VCaP (cell line): Measurements from ENCODE around the gene RAB11B.
"Not testable (repeated sequence)": the region's sequence is repeated elsewhere in the genome, so short reads cannot be mapped to it uniquely, and the experiment has no call there.

Source experiments
- H3K27ac ChIP-seq: fragments of 450-650 bp; 2 replicates; pipeline ENCODE4 v1.5.1; 2017
- TF ChIP-seq, protein P1 (sequence below): fragments of 450-650 bp; conservative IDR thresholded peaks from 2 replicates; pipeline ENCODE4 v1.5.1; 2017; ENCODE audit warnings: mild to moderate bottlenecking, moderate library complexity

Gene RAB11B

DNA sequence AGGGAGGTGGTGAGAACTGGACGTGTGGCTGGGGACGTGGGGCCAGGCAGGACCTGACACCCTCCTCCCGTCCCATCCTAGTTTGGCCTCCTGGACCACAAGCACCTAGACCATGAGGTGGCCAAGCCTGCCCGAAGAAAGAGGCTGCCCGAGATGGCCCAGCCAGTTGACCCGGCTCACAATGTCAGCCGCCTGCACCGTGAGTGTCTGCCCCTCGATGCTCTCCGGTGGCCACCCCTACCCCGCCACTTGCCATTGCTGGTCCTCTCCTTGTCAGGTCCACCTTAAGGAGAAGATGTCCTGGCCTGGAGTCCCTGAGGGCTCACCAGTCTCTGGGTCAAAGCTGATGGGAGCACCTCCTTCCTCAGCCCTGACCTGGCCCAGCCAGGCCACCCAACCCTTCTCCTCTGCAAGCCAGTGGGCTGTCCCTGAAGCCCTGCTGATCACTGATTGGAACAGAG is 24.0 kb upstream of the RAB11B start:
- TF ChIP-seq, protein P1, sequence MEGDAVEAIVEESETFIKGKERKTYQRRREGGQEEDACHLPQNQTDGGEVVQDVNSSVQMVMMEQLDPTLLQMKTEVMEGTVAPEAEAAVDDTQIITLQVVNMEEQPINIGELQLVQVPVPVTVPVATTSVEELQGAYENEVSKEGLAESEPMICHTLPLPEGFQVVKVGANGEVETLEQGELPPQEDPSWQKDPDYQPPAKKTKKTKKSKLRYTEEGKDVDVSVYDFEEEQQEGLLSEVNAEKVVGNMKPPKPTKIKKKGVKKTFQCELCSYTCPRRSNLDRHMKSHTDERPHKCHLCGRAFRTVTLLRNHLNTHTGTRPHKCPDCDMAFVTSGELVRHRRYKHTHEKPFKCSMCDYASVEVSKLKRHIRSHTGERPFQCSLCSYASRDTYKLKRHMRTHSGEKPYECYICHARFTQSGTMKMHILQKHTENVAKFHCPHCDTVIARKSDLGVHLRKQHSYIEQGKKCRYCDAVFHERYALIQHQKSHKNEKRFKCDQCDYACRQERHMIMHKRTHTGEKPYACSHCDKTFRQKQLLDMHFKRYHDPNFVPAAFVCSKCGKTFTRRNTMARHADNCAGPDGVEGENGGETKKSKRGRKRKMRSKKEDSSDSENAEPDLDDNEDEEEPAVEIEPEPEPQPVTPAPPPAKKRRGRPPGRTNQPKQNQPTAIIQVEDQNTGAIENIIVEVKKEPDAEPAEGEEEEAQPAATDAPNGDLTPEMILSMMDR: no peak
- H3K27ac ChIP-seq: no peak overlapping the region

DNA sequence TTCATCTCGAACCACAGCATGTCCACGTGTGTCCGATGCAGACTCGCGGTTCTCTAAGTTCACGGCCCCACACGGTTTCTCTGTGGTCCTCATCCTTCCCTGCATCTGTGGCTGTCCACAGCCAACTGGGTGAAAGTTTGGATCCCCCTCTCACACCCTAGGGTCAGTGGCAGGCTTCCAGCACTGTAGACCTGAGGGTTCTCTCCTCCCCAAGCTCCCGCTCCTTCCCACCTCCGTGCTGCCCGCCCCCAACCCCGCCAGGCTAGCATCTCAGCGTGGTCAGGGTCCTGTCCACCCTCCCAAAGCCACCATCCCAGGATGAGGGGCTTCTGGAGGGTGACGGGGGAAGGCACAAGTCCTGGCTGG is 23.2 kb upstream of the RAB11B start:
- TF ChIP-seq, protein P1: no peak
- no peak overlapping the region for H3K27ac ChIP-seq

DNA sequence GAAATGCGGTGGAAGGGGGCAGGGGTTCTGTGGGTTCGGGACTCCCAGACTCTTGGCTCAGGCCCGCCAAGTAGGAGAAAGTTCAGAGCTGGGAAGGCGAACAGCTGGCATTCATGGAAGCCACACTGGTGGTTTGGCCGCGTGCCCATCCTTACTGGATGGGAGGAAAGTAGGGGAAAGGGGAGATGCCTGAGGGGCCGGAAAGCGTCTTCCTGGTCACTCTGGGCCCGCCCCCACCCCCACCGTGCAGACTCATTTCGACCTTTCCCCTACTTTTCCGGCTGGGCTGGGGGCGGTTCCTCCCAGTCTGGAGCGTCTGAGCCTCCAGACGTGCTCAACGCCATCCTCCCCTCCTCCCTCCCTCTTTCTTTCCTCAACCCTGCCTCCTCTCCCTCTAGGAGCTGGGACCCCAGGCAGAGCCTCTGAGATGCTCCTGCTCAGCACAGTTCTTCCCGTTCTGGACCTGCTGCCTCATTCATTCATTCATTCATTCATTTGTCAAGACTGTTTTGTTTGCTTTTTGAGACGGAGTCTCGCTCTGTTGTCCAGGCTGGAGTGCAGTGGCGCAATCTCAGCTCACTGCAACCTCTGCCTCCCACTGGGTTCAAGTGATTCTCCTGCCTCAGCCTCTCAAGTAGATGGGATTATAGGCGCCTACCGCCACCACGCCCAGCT is 22.7 kb upstream of the RAB11B start:
- no peak overlapping the region for H3K27ac ChIP-seq
- TF ChIP-seq, protein P1: no peak

DNA sequence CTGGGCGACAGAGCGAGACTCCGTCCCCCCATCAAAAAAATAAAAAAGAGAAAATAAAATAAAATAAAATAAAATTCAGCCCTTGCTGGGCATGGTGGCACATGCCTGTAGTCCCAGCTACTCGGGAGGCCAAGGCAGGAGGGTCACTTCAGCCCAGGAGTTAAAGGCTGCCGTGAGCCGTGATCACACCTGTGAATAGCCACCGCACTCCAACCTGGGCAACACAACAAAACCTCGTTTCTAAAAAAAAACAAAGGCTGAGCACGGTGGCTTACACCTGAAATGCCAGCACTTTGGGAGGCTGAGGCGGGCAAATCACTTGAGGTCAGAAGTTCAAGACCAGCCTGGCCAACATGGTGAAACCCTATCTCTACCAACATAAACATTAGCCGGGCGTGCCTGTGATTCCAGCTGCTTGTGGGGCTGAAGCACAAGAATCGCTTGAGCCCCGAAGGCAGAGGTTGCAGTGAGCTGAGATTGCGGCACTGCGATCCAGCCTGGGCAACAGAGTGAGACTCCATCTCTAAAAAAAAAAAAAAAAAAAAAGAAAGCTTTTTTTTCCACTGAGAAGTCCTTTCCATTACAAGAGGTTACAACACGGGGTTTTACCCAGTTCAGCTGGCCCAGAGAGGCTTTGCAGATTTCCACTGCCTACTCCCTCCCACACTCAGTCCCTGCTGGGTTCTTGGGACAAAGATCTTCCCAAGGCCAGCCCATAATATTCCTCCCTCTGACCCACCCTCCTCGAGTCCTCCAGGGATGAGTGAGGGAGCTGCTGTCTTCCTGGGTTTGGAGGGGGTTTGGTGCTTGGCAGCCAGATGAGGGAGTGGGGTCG is 19.8 kb upstream of the RAB11B start:
- no peak overlapping the region for H3K27ac ChIP-seq
- TF ChIP-seq, protein P1: no peak

DNA sequence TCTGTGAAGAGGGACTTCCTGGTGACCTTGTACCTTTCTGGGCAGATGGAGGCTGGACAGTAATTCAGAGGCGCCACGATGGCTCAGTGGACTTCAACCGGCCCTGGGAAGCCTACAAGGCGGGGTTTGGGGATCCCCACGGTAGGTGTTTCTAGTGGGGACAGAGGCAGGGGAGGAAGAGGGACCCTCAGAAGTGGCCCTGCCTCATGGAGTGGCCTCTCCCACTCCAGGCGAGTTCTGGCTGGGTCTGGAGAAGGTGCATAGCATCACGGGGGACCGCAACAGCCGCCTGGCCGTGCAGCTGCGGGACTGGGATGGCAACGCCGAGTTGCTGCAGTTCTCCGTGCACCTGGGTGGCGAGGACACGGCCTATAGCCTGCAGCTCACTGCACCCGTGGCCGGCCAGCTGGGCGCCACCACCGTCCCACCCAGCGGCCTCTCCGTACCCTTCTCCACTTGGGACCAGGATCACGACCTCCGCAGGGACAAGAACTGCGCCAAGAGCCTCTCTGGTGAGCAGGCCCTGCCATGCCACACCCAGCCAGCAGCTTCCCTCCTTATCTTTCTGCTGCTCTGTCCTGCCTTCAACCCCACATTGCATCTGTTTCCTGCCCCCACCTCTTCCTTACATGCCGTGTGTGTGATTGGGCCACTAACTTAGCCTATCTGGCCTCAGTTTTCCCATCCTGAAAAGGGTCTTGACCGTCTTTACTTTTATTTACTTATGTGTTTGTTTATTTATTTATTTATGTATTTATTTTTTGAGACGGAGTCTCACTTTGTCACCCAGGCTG is 19.0 kb upstream of the RAB11B start:
- TF ChIP-seq, protein P1: no peak
- no peak overlapping the region for H3K27ac ChIP-seq

DNA sequence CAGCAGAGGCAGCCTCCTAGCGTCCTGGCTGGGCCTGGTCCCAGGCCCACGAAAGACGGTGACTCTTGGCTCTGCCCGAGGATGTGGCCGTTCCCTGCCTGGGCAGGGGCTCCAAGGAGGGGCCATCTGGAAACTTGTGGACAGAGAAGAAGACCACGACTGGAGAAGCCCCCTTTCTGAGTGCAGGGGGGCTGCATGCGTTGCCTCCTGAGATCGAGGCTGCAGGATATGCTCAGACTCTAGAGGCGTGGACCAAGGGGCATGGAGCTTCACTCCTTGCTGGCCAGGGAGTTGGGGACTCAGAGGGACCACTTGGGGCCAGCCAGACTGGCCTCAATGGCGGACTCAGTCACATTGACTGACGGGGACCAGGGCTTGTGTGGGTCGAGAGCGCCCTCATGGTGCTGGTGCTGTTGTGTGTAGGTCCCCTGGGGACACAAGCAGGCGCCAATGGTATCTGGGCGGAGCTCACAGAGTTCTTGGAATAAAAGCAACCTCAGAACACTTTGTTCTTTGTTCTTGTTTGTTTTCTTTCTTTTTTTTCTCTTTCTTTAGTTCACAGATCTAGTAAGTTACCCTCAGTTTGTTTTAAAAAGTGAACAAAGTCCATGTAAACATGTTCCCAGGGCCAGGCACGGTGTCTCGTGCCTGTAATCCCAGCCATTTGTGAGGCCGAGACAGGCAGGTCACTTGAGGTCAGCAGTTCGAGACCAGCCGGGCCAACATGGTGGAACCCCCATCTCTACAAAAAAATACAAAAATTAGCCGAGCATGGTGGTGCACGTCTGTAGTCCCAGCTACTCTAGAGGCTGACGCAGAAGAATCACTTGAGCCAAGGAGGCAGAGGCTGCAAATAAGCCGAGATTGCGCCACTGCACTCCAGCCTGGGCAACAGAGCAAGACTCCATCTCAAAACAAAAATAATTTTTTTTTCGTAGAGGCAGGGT is 16.0 kb upstream of the RAB11B start:
- TF ChIP-seq, protein P1: no peak
- H3K27ac ChIP-seq: peak overlapping the region; percentile 36

DNA sequence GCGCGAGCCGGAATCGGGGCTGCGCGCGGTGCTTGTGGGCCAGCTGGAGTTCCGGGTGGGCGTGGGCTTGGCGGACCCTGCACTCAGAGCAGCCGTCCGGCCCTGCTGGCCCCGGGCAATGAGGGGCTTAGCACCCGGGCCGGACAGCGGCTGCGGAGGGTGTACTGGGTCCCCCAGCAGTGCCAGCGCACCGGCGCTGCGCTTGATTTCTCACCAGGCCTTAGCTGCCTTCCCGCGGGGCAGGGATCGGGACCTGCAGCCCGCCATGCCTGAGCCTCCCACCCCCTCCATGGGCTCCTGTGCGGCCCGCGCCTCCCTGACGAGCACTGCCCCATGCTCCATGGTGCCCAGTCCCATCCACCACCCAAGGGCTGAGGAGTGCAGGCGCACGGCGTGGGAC is 14.4 kb upstream of the RAB11B start:
- H3K27ac ChIP-seq: not testable (repeated sequence)

DNA sequence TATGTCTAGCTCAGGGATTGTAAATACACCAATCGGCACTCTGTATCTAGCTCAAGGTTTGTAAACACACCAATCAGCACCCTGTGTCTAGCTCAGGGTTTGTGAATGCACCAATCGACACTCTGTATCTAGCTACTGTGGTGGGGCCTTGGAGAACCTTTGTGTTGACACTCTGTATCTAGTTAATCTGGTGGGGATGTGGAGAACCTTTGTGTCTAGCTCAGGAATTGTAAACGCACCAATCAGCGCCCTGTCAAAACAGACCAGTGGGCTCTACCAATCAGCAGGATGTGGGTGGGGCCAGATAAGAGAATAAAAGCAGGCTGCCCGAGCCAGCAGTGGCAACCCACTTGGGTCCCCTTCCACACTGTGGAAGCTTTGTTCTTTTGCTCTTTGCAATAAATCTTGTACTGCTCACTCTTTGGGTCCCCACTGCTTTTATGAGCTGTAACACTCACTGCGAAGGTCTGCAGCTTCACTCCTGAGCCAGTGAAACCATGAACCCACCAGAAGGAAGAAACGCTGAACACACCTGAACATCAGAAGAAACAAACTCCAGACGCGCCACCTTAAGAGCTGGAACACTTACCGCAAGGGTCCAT is 13.7 kb upstream of the RAB11B start:
- not testable (repeated sequence) for H3K27ac ChIP-seq
